HUES48 (cell line): ENCODE data around the gene ALDH16A1.

Experiments used
- H3K27ac ChIP-seq: one replicate; pipeline ENCODE4 v1.7.0; 2013; ENCODE audit warnings: low read depth, low read length, inconsistent platforms
- H3K27me3 ChIP-seq: 2 replicates; pipeline ENCODE4 v1.6.1; 2013; ENCODE audit warnings: mild to moderate bottlenecking, low read length; ENCODE audit not compliant: control insufficient read depth, insufficient read depth
- H3K36me3 ChIP-seq: 2 replicates; pipeline ENCODE4 v1.6.1; 2013; ENCODE audit warnings: low read length; ENCODE audit not compliant: control insufficient read depth, insufficient read depth
- H3K4me1 ChIP-seq: 2 replicates; pipeline ENCODE4 v1.6.1; 2013; ENCODE audit warnings: mild to moderate bottlenecking, low read length; ENCODE audit not compliant: control insufficient read depth, insufficient read depth
- H3K4me3 ChIP-seq: 2 replicates; pipeline ENCODE4 v1.5.1; 2013; ENCODE audit warnings: mild to moderate bottlenecking, low read depth, low read length
- H3K9ac ChIP-seq: 2 replicates; pipeline ENCODE4 v1.6.1; 2013; ENCODE audit warnings: mild to moderate bottlenecking, low read depth, low read length, moderate library complexity
- H3K9me3 ChIP-seq: 2 replicates; pipeline ENCODE4 v1.6.1; 2013; ENCODE audit warnings: low read length; ENCODE audit not compliant: control insufficient read depth, insufficient read depth

ALDH16A1 gene

DNA sequence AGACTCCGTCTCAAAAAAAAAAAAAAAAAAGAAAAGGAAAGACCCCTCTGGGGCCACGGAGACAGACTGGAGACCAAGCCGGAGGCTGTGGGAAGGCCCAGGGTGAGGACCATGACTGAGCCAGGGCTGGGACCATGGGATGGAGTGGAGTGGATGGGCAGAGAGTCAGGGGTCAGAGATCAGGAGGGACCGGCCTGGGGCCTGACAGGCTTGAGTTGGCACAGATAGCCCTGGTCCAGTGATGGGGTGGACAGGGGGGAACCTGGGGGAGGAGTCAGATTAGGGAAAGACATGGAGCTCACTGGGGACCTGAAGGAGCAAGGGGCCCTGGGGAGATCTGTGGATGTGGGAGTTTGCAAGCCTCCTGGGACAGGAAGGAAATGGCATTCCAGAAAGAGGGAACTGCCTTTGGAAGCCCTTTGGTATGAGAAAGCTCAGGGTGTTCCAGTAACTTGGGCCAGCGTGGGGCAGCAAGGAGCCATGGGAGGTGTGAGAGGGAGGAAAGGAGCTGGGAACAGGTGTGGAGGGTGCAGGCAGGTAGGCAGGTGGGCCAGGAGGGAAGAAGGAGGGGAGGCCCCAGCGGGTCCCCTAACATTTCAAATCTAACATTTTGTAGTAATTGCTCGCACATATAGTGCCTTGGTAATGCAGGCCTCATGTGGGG lies 28.1 kb downstream of the ALDH16A1 start:
- Histone ChIP-seq H3K27me3 (no peaks in the 10 kb centered on the region), H3K9ac (no peak overlapping the region)

GRCh38 chr19:49486232-49486631 lies 33.2 kb downstream of the ALDH16A1 start:
- Histone ChIP-seq H3K4me3 (no peak overlapping the region), H3K4me1 (peaks cover 7% of the 10 kb centered on the region; the same call in 1 of the 2 replicates), H3K36me3 (peaks cover 32% of the 10 kb centered on the region), H3K27ac (no peak overlapping the region), H3K9ac (no peak overlapping the region), H3K27me3 (no peaks in the 10 kb centered on the region), H3K9me3 (no peaks in the 10 kb centered on the region)

More for the DNA sequence above, 28.1 kb downstream of the ALDH16A1 start:
- H3K4me1 ChIP-seq: no peaks in the 10 kb centered on the region
- H3K9me3 ChIP-seq: no peaks in the 10 kb centered on the region
- no peak overlapping the region for H3K27ac ChIP-seq
- no peaks in the 10 kb centered on the region for H3K36me3 ChIP-seq
- H3K4me3 ChIP-seq: no peak overlapping the region

DNA sequence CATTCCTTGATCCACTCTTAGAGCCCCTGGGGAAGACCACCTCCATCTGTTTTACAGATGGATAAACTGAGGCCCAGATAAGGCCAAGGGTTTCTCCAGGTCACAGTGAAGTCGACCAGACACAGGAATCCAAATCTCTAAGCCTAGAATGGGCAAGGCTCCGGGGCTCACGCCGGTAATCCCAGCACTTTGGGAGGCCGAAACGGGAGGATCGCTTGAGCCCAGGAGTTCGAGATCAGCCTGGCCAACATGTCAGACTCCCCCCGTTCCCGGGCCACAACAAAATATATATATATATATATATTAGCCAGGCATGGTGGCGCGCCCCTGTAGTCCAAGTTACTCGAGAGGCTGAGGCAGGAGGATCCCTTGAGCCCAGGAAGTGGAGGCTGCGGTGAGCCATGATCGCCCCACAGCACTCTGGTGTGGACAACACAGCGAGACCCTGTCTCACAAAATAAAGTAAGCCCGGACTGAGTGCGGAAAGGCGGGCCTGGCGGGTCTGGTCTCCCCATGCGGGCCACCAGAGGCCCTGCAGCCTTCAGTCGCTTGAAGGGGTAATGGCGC lies 33.8 kb downstream of the ALDH16A1 start:
- H3K4me1 ChIP-seq: peaks cover 7% of the 10 kb centered on the region; the same call in 1 of the 2 replicates
- no peaks in the 10 kb centered on the region for H3K27me3 ChIP-seq
- no peak overlapping the region for H3K9ac ChIP-seq
- peak overlapping the region; percentile 59 for H3K27ac ChIP-seq
- no peaks in the 10 kb centered on the region for H3K9me3 ChIP-seq
- peaks cover 37% of the 10 kb centered on the region for H3K36me3 ChIP-seq
- H3K4me3 ChIP-seq: no peak overlapping the region

- peak within 1 kb of the TSS; percentile 97 for H3K27ac ChIP-seq
- H3K9me3 ChIP-seq: no peaks in the 10 kb centered on the region
- H3K9ac ChIP-seq: peak within 1 kb of the TSS; percentile 100
- peaks cover 7% of the 10 kb centered on the region; the same call in 1 of the 2 replicates for H3K4me1 ChIP-seq
- peak within 1 kb of the TSS; percentile 96 for H3K4me3 ChIP-seq
- no peaks in the 10 kb centered on the region for H3K27me3 ChIP-seq
- peaks cover 44% of the 10 kb centered on the region for H3K36me3 ChIP-seq
These were observed 34.4 kb downstream of the ALDH16A1 start, which contains the start of gene RPL13A for GRCh38 chr19:49487277-49488045. RPL13A (plus strand) TSS chr19:49487608; CDS start chr19:49487630, 22 bp downstream.

GRCh38 chr19:49488046-49488862 lies 35.2 kb downstream of the ALDH16A1 start:
- H3K27ac ChIP-seq: peak overlapping the region; percentile 97
- peak overlapping the region; percentile 100 for H3K9ac ChIP-seq
- peaks cover 47% of the 10 kb centered on the region for H3K36me3 ChIP-seq
- H3K27me3 ChIP-seq: no peaks in the 10 kb centered on the region
- peaks cover 7% of the 10 kb centered on the region; the same call in 1 of the 2 replicates for H3K4me1 ChIP-seq
- H3K9me3 ChIP-seq: no peaks in the 10 kb centered on the region
- H3K4me3 ChIP-seq: peak overlapping the region; percentile 96

DNA sequence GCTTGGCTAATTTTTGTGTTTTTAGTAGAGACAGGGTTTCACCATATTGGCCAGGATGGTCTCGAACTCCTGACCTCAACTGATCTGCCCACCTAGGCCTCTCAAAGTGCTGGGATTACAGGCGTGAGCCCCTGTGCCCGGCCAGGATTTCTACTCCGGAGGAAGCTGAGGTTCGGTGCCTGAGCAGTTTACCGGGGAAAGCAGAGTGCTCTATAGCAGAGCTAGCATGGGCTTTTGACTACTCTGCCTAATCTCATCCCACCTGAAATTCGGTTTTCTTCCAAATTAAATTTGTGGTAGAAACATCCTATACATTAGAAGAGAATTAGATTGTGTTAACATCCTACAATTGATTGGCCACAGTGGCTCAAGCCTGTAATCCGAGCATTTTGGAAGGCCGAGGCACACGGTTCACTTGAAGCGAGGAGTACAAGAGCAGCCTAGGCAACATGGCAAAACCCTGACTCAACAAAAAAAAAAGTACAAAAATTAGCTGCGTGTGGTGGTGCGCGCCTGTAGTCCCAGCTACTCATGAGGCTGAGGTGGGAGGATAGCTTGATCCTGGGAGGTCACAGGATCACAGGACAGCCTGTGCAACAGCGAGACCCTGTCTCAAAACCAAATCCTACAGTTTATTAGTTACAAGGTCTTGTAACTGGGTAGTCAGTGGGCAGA lies 36.0 kb downstream of the ALDH16A1 start:
- peak overlapping the region; percentile 100 for H3K9ac ChIP-seq
- no peaks in the 10 kb centered on the region for H3K9me3 ChIP-seq
- peaks cover 7% of the 10 kb centered on the region; the same call in 1 of the 2 replicates for H3K4me1 ChIP-seq
- peak overlapping the region; percentile 97 for H3K27ac ChIP-seq
- H3K4me3 ChIP-seq: peak overlapping the region; percentile 96
- H3K27me3 ChIP-seq: no peaks in the 10 kb centered on the region
- H3K36me3 ChIP-seq: peaks cover 47% of the 10 kb centered on the region

- Histone ChIP-seq H3K9me3 (no peaks in the 10 kb centered on the region), H3K4me1 (peaks cover 7% of the 10 kb centered on the region; the same call in 1 of the 2 replicates), H3K36me3 (peaks cover 47% of the 10 kb centered on the region), H3K9ac (peak overlapping the region; percentile 100), H3K27ac (peak overlapping the region; percentile 97), H3K27me3 (no peaks in the 10 kb centered on the region), H3K4me3 (peak overlapping the region; percentile 96)
These were observed 36.7 kb downstream of the ALDH16A1 start for GRCh38 chr19:49489601-49490167.

DNA sequence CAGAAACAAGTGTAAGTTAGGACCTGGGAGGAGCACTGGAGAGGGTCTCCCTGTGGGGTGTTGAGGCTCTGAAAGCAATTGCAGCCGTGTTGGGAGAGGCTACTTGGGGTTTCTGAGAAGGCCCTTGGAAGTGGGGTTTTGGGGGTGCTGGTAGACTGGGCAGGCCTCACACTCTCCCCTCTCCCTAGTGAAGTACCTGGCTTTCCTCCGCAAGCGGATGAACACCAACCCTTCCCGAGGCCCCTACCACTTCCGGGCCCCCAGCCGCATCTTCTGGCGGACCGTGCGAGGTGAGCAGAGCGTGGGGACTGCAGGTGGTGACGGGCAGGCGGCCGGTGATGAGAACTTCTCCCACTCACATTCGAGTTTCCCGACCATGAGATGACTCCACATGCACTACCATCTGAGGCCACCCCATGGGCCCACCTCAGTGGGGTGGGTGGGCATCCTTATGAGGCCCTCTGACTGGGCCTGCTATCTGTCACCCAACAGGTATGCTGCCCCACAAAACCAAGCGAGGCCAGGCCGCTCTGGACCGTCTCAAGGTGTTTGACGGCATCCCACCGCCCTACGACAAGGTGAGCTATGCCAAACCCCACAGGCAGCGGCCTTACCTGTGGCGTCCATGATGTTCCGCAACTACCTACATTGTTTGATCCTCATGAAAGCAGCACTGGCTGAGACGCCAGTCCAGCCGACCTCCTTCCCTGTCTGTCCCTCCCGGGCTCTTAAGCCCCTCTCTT lies 37.4 kb downstream of the ALDH16A1 start:
- Histone ChIP-seq H3K9ac (peak overlapping the region; percentile 100), H3K4me1 (peaks cover 7% of the 10 kb centered on the region; the same call in 1 of the 2 replicates), H3K36me3 (peaks cover 47% of the 10 kb centered on the region), H3K27me3 (no peaks in the 10 kb centered on the region), H3K27ac (peak overlapping the region; percentile 97), H3K9me3 (no peaks in the 10 kb centered on the region), H3K4me3 (peak overlapping the region; percentile 96; the same call in 1 of the 2 replicates)

GRCh38 chr19:49491030-49491803 lies 38.2 kb downstream of the ALDH16A1 start:
- Histone ChIP-seq H3K27ac (peak overlapping the region; percentile 97), H3K4me1 (peaks cover 7% of the 10 kb centered on the region; the same call in 1 of the 2 replicates), H3K9ac (no peak overlapping the region), H3K27me3 (no peaks in the 10 kb centered on the region), H3K4me3 (no peak overlapping the region), H3K36me3 (peaks cover 47% of the 10 kb centered on the region), H3K9me3 (no peaks in the 10 kb centered on the region)
